Measurements from ENCODE around the gene RNF112. TPM values are rescaled to one million over a fixed set of nuclear protein-coding genes. Genes with fewer than 3 reads are reported as not detected.

Gene RNF112
- total RNA-seq, 1 donor from 2014 or later, result 1.1 TPM

- H3K27me3 Mint-ChIP-seq, result no peaks in the 10 kb centered on the region
- no peaks in the 10 kb centered on the region for H3K9me3 Mint-ChIP-seq (ENCODE audit: low read depth)
- H3K36me3 Mint-ChIP-seq (ENCODE audit: insufficient read depth), result peaks cover 9% of the 10 kb centered on the region
- TF ChIP-seq, protein P1, sequence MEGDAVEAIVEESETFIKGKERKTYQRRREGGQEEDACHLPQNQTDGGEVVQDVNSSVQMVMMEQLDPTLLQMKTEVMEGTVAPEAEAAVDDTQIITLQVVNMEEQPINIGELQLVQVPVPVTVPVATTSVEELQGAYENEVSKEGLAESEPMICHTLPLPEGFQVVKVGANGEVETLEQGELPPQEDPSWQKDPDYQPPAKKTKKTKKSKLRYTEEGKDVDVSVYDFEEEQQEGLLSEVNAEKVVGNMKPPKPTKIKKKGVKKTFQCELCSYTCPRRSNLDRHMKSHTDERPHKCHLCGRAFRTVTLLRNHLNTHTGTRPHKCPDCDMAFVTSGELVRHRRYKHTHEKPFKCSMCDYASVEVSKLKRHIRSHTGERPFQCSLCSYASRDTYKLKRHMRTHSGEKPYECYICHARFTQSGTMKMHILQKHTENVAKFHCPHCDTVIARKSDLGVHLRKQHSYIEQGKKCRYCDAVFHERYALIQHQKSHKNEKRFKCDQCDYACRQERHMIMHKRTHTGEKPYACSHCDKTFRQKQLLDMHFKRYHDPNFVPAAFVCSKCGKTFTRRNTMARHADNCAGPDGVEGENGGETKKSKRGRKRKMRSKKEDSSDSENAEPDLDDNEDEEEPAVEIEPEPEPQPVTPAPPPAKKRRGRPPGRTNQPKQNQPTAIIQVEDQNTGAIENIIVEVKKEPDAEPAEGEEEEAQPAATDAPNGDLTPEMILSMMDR (IDR thresholded peaks at IDR 0.05; ENCODE audit: unreplicated experiment), result no peak
- peaks cover 16% of the 10 kb centered on the region for H3K4me1 Mint-ChIP-seq (ENCODE audit: low read depth)
- no peak overlapping the region for H3K4me3 Mint-ChIP-seq (ENCODE audit: low read depth)
- H3K27ac Mint-ChIP-seq, result no peak overlapping the region
- no peak for DNase-seq (ENCODE audit: low spot score, unreplicated experiment)
Measured at GRCh38 chr17:19386051-19386929, 24.7 kb upstream of the RNF112 start.

GRCh38 chr17:19386974-19387920, 23.8 kb upstream of the RNF112 start, which contains the start of gene MFAP4:
MFAP4 (minus strand) TSS chr17:19387190; CDS start chr17:19387155, 35 bp downstream.
- H3K4me1 Mint-ChIP-seq (ENCODE audit: low read depth), result peaks cover 16% of the 10 kb centered on the region
- TF ChIP-seq, protein P1 (IDR thresholded peaks at IDR 0.05; ENCODE audit: unreplicated experiment), result no peak
- peak within 1 kb of the TSS; percentile 35 for H3K4me3 Mint-ChIP-seq (ENCODE audit: low read depth)
- peak within 1 kb of the TSS; percentile 67 for H3K27ac Mint-ChIP-seq
- H3K9me3 Mint-ChIP-seq (ENCODE audit: low read depth), result no peaks in the 10 kb centered on the region
- H3K27me3 Mint-ChIP-seq, result no peaks in the 10 kb centered on the region
- no peak for DNase-seq (ENCODE audit: low spot score, unreplicated experiment)
- peaks cover 8% of the 10 kb centered on the region for H3K36me3 Mint-ChIP-seq (ENCODE audit: insufficient read depth)

- H3K27me3 Mint-ChIP-seq, result peaks cover 6% of the 10 kb centered on the region
- no peaks in the 10 kb centered on the region for H3K9me3 Mint-ChIP-seq (ENCODE audit: low read depth)
- H3K4me1 Mint-ChIP-seq (ENCODE audit: low read depth), result peaks cover 16% of the 10 kb centered on the region
- H3K36me3 Mint-ChIP-seq (ENCODE audit: insufficient read depth), result peaks cover 7% of the 10 kb centered on the region
- DNase-seq (ENCODE audit: low spot score, unreplicated experiment), result no peak
- peak overlapping the region; percentile 67 for H3K27ac Mint-ChIP-seq
- TF ChIP-seq, protein P1 (IDR thresholded peaks at IDR 0.05; ENCODE audit: unreplicated experiment), result no peak
- H3K4me3 Mint-ChIP-seq (ENCODE audit: low read depth), result no peak overlapping the region
Measured at GRCh38 chr17:19387921-19388521, 23.0 kb upstream of the RNF112 start.

GRCh38 chr17:19388791-19389785, 21.9 kb upstream of the RNF112 start:
- no peak overlapping the region for H3K4me3 Mint-ChIP-seq (ENCODE audit: low read depth)
- no peaks in the 10 kb centered on the region for H3K9me3 Mint-ChIP-seq (ENCODE audit: low read depth)
- no peak overlapping the region for H3K27ac Mint-ChIP-seq
- TF ChIP-seq, protein P1 (IDR thresholded peaks at IDR 0.05; ENCODE audit: unreplicated experiment), result no peak
- peaks cover 16% of the 10 kb centered on the region for H3K4me1 Mint-ChIP-seq (ENCODE audit: low read depth)
- peaks cover 6% of the 10 kb centered on the region for H3K27me3 Mint-ChIP-seq
- peaks cover 7% of the 10 kb centered on the region for H3K36me3 Mint-ChIP-seq (ENCODE audit: insufficient read depth)
- DNase-seq (ENCODE audit: low spot score, unreplicated experiment), result no peak

Measured in progenitor cell of endocrine pancreas (in vitro differentiated cells).